Measurements from ENCODE around the gene PCBD2.
"Not testable (repeated sequence)": the region's sequence is repeated elsewhere in the genome, so short reads cannot be mapped to it uniquely, and the experiment has no call there.

PCBD2 gene

GRCh38 chr5:134904610-134905245, at the start of gene PCBD2:
PCBD2 (plus strand) TSS chr5:134905131; CDS start chr5:134905140, 9 bp downstream.
- peak; percentile 94 for TF ChIP-seq CTCF (IDR thresholded peaks at IDR 0.05; ENCODE audit: insufficient read depth, low read length, poor library complexity, severe bottlenecking)

GRCh38 chr5:134856465-134856864, 48.5 kb upstream of the PCBD2 start:
- H3K36me3 ChIP-seq (ENCODE audit: control insufficient read depth, insufficient read depth, low read length), result peaks cover 13% of the 10 kb centered on the region
- not testable (repeated sequence) for DNase-seq (ENCODE audit: extremely low read depth, insufficient read length); H3K4me3 ChIP-seq (replicated peaks; ENCODE audit: low read depth, low read length)

More at GRCh38 chr5:134904610-134905245, at the start of gene PCBD2:
- H3K4me3 ChIP-seq (replicated peaks; ENCODE audit: low read depth, low read length), result peak within 1 kb of the TSS; percentile 71
- peak; percentile 98 for DNase-seq (ENCODE audit: extremely low read depth, insufficient read length)
- no peaks in the 10 kb centered on the region for H3K27me3 ChIP-seq (replicated peaks; ENCODE audit: control insufficient read depth, insufficient read depth, low read length)
- no peaks in the 10 kb centered on the region for H3K36me3 ChIP-seq (ENCODE audit: control insufficient read depth, insufficient read depth, low read length)

GRCh38 chr5:134857401-134857800, 47.5 kb upstream of the PCBD2 start:
- Histone ChIP-seq H3K4me3 (replicated peaks; ENCODE audit: low read depth, low read length) (no peak overlapping the region), H3K36me3 (ENCODE audit: control insufficient read depth, insufficient read depth, low read length) (peaks cover 10% of the 10 kb centered on the region), H3K27me3 (replicated peaks; ENCODE audit: control insufficient read depth, insufficient read depth, low read length) (no peaks in the 10 kb centered on the region)
- TF ChIP-seq CTCF (IDR thresholded peaks at IDR 0.05; ENCODE audit: insufficient read depth, low read length, poor library complexity, severe bottlenecking), result no peak
- no peak for DNase-seq (ENCODE audit: extremely low read depth, insufficient read length)

More at GRCh38 chr5:134856465-134856864, 48.5 kb upstream of the PCBD2 start:
- H3K27me3 ChIP-seq (replicated peaks; ENCODE audit: control insufficient read depth, insufficient read depth, low read length), result not testable (repeated sequence)

GRCh38 chr5:134864707-134865106, 40.2 kb upstream of the PCBD2 start:
- DNase-seq (ENCODE audit: extremely low read depth, insufficient read length), result no peak
- Histone ChIP-seq H3K4me3 (replicated peaks; ENCODE audit: low read depth, low read length) (no peak overlapping the region), H3K27me3 (replicated peaks; ENCODE audit: control insufficient read depth, insufficient read depth, low read length) (no peaks in the 10 kb centered on the region), H3K36me3 (ENCODE audit: control insufficient read depth, insufficient read depth, low read length) (peaks cover 4% of the 10 kb centered on the region)
- no peak for TF ChIP-seq CTCF (IDR thresholded peaks at IDR 0.05; ENCODE audit: insufficient read depth, low read length, poor library complexity, severe bottlenecking)

GRCh38 chr5:134873494-134873893, 31.4 kb upstream of the PCBD2 start:
- peak overlapping the region; percentile 77 for H3K4me3 ChIP-seq (replicated peaks; ENCODE audit: low read depth, low read length)
- no peak for TF ChIP-seq CTCF (IDR thresholded peaks at IDR 0.05; ENCODE audit: insufficient read depth, low read length, poor library complexity, severe bottlenecking)
- DNase-seq (ENCODE audit: extremely low read depth, insufficient read length), result no peak
- H3K27me3 ChIP-seq (replicated peaks; ENCODE audit: control insufficient read depth, insufficient read depth, low read length), result no peaks in the 10 kb centered on the region
- H3K36me3 ChIP-seq (ENCODE audit: control insufficient read depth, insufficient read depth, low read length), result no peaks in the 10 kb centered on the region

- H3K27me3 ChIP-seq (replicated peaks; ENCODE audit: control insufficient read depth, insufficient read depth, low read length), result no peaks in the 10 kb centered on the region
- peak; percentile 94 for DNase-seq (ENCODE audit: extremely low read depth, insufficient read length)
- TF ChIP-seq CTCF (IDR thresholded peaks at IDR 0.05; ENCODE audit: insufficient read depth, low read length, poor library complexity, severe bottlenecking), result no peak
- peak within 1 kb of the TSS; percentile 77 for H3K4me3 ChIP-seq (replicated peaks; ENCODE audit: low read depth, low read length)
- no peaks in the 10 kb centered on the region for H3K36me3 ChIP-seq (ENCODE audit: control insufficient read depth, insufficient read depth, low read length)
Measured at GRCh38 chr5:134873987-134874830, 30.7 kb upstream of the PCBD2 start, which contains the start of gene TXNDC15. TXNDC15 (plus strand) TSS chr5:134874371; CDS start chr5:134874428, 57 bp downstream.
